Common myeloid progenitor, CD34-positive (primary cell): ENCODE data around the gene PNMT.

Experiments
- CTCF ChIA-PET: fragments of 350-600 bp; sonication (Branson Sonifier 250); formaldehyde crosslinking; loops from one replicate; lab custom pipeline; 2021; ENCODE audit warnings: antibody characterized with exemption; lab: Charles Lee
- POLR2A ChIA-PET: fragments of 350-600 bp; sonication (Branson Sonifier 250); formaldehyde crosslinking; loops from one replicate; lab custom pipeline; 2021; ENCODE audit warnings: antibody characterized with exemption; lab: Charles Lee
- DNase-seq, 3 donors: peaks; one replicate each; pipeline versions ENCODE4 v3.0.0 to v3.0.0-alpha.2; 2013
- H3K27ac ChIP-seq, 2 experiments: 1 replicate in 1 of 2; 2 replicates in 1 of 2; pipeline ENCODE4 v1.7.0; 2013; ENCODE audit warnings: inconsistent platforms in 2 of 2, low read length in 2 of 2, mild to moderate bottlenecking in 2 of 2, low read depth in 1 of 2, moderate library complexity in 1 of 2; ENCODE audit not compliant: severe bottlenecking in 2 of 2, insufficient read depth in 1 of 2, poor library complexity in 1 of 2
- H3K27me3 ChIP-seq, 5 experiments: replicated peaks in 2 of 5; 1 replicate in 3 of 5; 2 replicates in 2 of 5; pipeline versions ENCODE4 v1.6.1 to v1.7.0; 2013; ENCODE audit warnings: low read length in 4 of 5, mild to moderate bottlenecking in 2 of 5, moderate library complexity in 2 of 5, inconsistent platforms in 1 of 5; ENCODE audit not compliant: insufficient read depth in 5 of 5, control insufficient read depth in 4 of 5
- H3K36me3 ChIP-seq, 4 experiments: 1 replicate in 2 of 4; 2 replicates in 2 of 4; pipeline versions ENCODE4 v1.6.1 to v1.7.0; 2013; ENCODE audit warnings: low read length in 3 of 4, control low read depth in 1 of 4, mild to moderate bottlenecking in 1 of 4; ENCODE audit not compliant: control insufficient read depth in 4 of 4, insufficient read depth in 4 of 4
- H3K4me1 ChIP-seq, 4 experiments: 1 replicate in 3 of 4; 2 replicates in 1 of 4; pipeline versions ENCODE4 v1.6.1 to v1.7.1; 2013; ENCODE audit warnings: low read length in 3 of 4, mild to moderate bottlenecking in 3 of 4, control low read depth in 1 of 4, inconsistent platforms in 1 of 4, moderate library complexity in 1 of 4; ENCODE audit not compliant: control insufficient read depth in 4 of 4, insufficient read depth in 4 of 4; ENCODE audit errors: control extremely low read depth in 1 of 4
- H3K4me3 ChIP-seq, 7 experiments: 1 replicate in 4 of 7; 2 replicates in 3 of 7; pipeline versions ENCODE4 v1.5.1 to v1.7.0; 2013; ENCODE audit warnings: mild to moderate bottlenecking in 7 of 7, low read length in 6 of 7, moderate library complexity in 6 of 7, inconsistent platforms in 2 of 7, low read depth in 2 of 7, control low read depth in 1 of 7; ENCODE audit not compliant: insufficient read depth in 4 of 7, control insufficient read depth in 1 of 7; ENCODE audit errors: extremely low read depth in 1 of 7
- H3K9me3 ChIP-seq, 5 experiments: 1 replicate in 4 of 5; 2 replicates in 1 of 5; pipeline versions ENCODE4 v1.6.1 to v1.7.1; 2013; ENCODE audit warnings: low read length in 4 of 5, mild to moderate bottlenecking in 2 of 5, inconsistent platforms in 1 of 5, low read depth in 1 of 5, moderate library complexity in 1 of 5; ENCODE audit not compliant: control insufficient read depth in 4 of 5, insufficient read depth in 2 of 5; ENCODE audit errors: control extremely low read depth in 1 of 5
- WGBS: methylation state at CpG from one replicate; pipeline ENCODE4 v1.1.5; 2013; ENCODE audit not compliant: insufficient coverage; 5-methylcytosine and 5-hydroxymethylcytosine counted together

Gene PNMT

GRCh38 chr17:39627712-39628516 is 40.3 kb upstream of the PNMT start:
- POLR2A ChIA-PET: no interaction called here
- no peaks in the 10 kb centered on the region for H3K36me3 ChIP-seq

GRCh38 chr17:39628655-39629493 is 39.4 kb upstream of the PNMT start:
- no peaks in the 10 kb centered on the region for H3K9me3 ChIP-seq
- H3K36me3 ChIP-seq: no peaks in the 10 kb centered on the region
- ChIA-PET POLR2A (no interaction called here), CTCF (interaction anchor here (0.7 to 20.3 kb wide), 7 partner anchors 15 to 82 kb away, joined by 3 to 445 read pairs (median 4); partner anchors contain the start of genes PNMT and TCAP)
- H3K4me1 ChIP-seq: peaks cover 0 to 30% (median 27%) of the 10 kb centered on the region in 4 experiments
- H3K27ac ChIP-seq: no peak overlapping the region
- no peak for DNase-seq
- no peak overlapping the region for H3K4me3 ChIP-seq
- H3K27me3 ChIP-seq: peaks cover 0 to 53% (median 22%) of the 10 kb centered on the region in 5 experiments
- 79% methylated on average over 6 of the region's 10 CpGs for WGBS

More at GRCh38 chr17:39627712-39628516, 40.3 kb upstream of the PNMT start:
- no peak for DNase-seq
- peaks cover 0 to 32% (median 28%) of the 10 kb centered on the region in 4 experiments for H3K4me1 ChIP-seq
- no peak overlapping the region for H3K27ac ChIP-seq
- 90% methylated on average over 15 of the region's 16 CpGs for WGBS
- peak overlapping the region in 1 of 7 experiments; percentile 32 for H3K4me3 ChIP-seq
- H3K27me3 ChIP-seq: peaks cover 0 to 53% (median 22%) of the 10 kb centered on the region in 5 experiments
- CTCF ChIA-PET: interaction anchor here (0.7 to 20.3 kb wide), 7 partner anchors 13 to 81 kb away, joined by 3 to 445 read pairs (median 4); partner anchors contain the start of genes PNMT and TCAP
- no peaks in the 10 kb centered on the region for H3K9me3 ChIP-seq

GRCh38 chr17:39629494-39629880 is 38.8 kb upstream of the PNMT start:
- Histone ChIP-seq H3K4me1 (peaks cover 0 to 30% (median 27%) of the 10 kb centered on the region in 4 experiments), H3K9me3 (no peaks in the 10 kb centered on the region), H3K27me3 (peaks cover 0 to 51% (median 19%) of the 10 kb centered on the region in 5 experiments), H3K4me3 (no peak overlapping the region), H3K36me3 (no peaks in the 10 kb centered on the region), H3K27ac (no peak overlapping the region)
- 81% methylated on average over 2 of the region's 3 CpGs for WGBS
- ChIA-PET POLR2A (no interaction called here), CTCF (interaction anchor here (2.7 to 20.3 kb wide), 3 partner anchors 7 to 41 kb away, joined by 15 to 445 read pairs (median 111); partner anchors contain the start of genes PNMT and TCAP)
- DNase-seq: no peak

DNA sequence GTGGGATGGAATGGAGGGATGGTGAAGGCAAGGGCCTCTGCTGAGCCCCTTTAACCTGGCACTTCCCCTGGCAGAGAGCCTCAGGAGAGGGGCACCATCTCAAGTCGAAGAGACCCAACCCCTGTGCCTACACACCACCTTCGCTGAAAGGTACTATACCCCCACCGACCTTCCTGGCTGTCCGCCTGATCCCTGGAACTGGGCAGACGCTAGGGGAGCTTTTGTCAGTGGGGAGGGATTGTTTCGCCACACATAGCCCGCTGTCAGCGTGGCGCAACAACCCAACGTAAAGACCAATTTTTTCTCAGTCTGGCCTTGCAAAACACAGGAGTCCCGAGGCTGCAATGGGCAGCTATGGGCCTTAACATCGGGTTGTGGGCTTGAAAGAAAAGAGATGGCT is 38.4 kb upstream of the PNMT start:
- Histone ChIP-seq H3K9me3 (no peaks in the 10 kb centered on the region), H3K27me3 (peaks cover 0 to 47% (median 16%) of the 10 kb centered on the region in 5 experiments), H3K36me3 (no peaks in the 10 kb centered on the region), H3K4me3 (no peak overlapping the region), H3K27ac (no peak overlapping the region), H3K4me1 (peaks cover 0 to 33% (median 28%) of the 10 kb centered on the region in 4 experiments)
- 96% methylated on average over 11 of the region's 12 CpGs for WGBS
- DNase-seq: no peak
- CTCF ChIA-PET: interaction anchor here (0.8 to 20.3 kb wide), 5 partner anchors 7 to 41 kb away, joined by 3 to 445 read pairs (median 15); partner anchors contain the start of genes PNMT and TCAP
- POLR2A ChIA-PET: no interaction called here

DNA sequence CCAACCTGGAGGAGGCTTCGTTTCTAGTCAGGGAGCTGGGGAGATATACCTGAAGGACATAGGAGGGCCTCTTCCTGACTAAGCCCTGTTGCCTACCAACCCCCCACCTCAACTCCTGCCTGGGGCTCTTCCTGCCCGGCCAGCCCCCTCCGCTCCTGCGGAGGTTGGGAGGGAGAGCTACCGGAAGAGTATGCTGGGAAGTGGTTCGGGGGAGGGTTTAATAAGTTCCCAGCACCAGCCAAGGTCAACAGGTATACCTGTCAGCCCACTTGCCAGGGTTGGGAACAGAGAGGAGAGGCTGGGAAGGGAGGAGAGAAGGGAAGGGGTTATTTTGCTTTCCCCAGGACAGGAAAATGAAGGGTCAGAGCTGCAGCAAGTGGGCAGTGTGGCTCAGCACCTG is 36.9 kb upstream of the PNMT start:
- Histone ChIP-seq H3K27ac (no peak overlapping the region), H3K27me3 (peaks cover 0 to 32% (median 8%) of the 10 kb centered on the region in 5 experiments), H3K36me3 (no peaks in the 10 kb centered on the region), H3K4me1 (peaks cover 2 to 43% (median 36%) of the 10 kb centered on the region in 4 experiments), H3K9me3 (no peaks in the 10 kb centered on the region), H3K4me3 (no peak overlapping the region)
- WGBS: 60% methylated on average over 1 of the region's 6 CpGs
- DNase-seq: no peak
- CTCF ChIA-PET: interaction anchor here (0.6 to 20.3 kb wide), 5 partner anchors 9 to 84 kb away, joined by 3 to 445 read pairs (median 4); partner anchors contain the start of genes PNMT and TCAP
- POLR2A ChIA-PET: no interaction called here

DNA sequence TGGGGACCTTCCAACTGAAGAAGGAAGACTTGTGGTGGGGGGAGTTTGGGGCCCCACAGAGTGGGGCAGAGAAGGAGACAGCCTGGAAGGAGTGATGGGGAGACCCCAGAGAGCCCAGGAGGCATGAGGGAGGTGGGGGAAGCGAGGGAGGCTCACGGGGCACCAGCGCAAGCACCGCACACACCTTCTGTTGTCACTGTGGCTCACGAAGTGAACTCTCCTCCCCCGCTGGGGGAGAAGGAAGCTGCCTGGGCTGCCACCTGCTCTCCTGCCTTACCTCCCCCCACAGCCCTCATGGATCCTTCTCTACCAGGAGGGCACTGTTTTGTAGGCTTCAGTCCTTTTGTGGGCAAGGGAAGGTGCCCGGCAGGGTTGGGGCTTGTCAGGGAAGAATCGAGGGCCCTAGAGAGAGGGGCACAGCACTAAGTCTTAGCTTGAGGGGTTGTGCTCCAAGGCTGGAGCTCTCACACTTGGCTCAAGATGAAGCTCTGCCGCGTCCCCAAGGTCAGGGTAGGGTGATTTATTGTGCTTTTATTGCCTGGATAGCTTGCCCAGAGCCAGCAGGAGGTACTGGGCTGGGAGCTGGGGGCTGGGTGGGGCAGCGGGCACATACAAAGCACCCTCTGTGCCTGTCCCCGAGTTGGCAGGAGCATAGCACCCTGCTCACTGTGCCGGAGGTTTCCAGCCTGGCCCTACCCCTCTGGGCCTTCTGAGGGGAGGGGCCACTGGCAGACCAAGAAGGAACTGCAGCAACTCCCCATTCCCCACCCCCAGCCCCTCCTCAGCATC is 35.9 kb upstream of the PNMT start:
- Histone ChIP-seq H3K27ac (no peak overlapping the region), H3K9me3 (no peaks in the 10 kb centered on the region), H3K4me3 (no peak overlapping the region), H3K27me3 (peaks cover 0 to 23% (median 8%) of the 10 kb centered on the region in 5 experiments), H3K4me1 (peaks cover 2 to 40% (median 32%) of the 10 kb centered on the region in 4 experiments), H3K36me3 (no peaks in the 10 kb centered on the region)
- CTCF ChIA-PET: interaction anchor here (1.2 to 20.3 kb wide), 4 partner anchors 9 to 38 kb away, joined by 5 to 445 read pairs (median 154); partner anchors contain the start of genes PNMT and TCAP
- POLR2A ChIA-PET: interaction anchor here (0.9 kb wide), 1 partner anchor 47 kb away, joined by 3 read pairs; no protein-coding TSS in a partner anchor
- WGBS: 38% methylated on average over 6 of the region's 13 CpGs
- DNase-seq: peak in 1 of 3 donors; percentile 32
